ENCODE data around the gene DEPDC1. TPM values are rescaled to one million over a fixed set of nuclear protein-coding genes. Genes with fewer than 3 reads are reported as not detected.
A peak's percentile ranks its signal among the peaks of the same experiment; 100 is the strongest.
"Not testable (repeated sequence)": the region's sequence is repeated elsewhere in the genome, so short reads cannot be mapped to it uniquely, and the experiment has no call there.

Gene DEPDC1
- 10 to 100 TPM; 15.0 to 18.3 (median 16.8) TPM for polyA plus RNA-seq (ENCODE audit: insufficient read length in 4 of 4)

DNA sequence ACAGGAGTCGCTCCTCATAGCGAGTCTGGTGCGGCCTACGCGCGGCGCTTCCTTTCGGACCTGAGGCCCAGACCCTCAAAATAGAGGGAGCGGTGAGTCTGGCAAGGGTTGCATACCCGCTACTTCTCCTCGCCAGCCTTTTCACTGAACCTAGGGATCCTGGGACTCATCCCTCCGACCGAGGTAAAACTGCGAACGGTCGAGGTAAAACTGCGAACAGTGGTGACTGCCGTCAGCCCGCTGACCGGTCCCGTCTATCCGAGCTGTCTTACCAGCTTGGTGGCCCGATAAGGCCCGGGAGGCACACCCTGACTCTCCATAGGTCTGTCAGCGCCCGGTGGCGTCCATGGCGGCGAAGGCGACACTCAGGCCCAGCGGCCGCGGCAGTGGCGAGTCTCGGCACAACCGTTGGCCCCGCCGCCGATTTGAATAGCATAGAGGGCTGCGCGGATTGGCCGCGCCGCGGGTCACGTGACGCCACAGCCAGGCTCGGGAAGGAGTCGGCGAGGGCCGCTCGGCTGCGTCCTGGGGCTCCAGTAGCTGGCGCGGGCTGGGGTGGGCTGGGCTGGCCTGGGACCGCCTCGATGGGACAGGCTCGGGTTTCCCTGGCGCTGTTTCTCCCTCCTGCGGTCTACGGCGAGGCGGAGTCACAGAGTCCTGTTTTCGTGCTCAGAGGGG is at the start of gene DEPDC1:
Gene DEPDC1, minus strand, starts transcription at position 403 of the 678 bp plus-strand sequence. Its CDS starts 83 bp downstream, at position 320.
- DNase-seq (ENCODE audit: low read depth in 4 of 4, low spot score in 3 of 4), result peak; percentile 87 to 91 (median 88)

- no peak for DNase-seq (ENCODE audit: low read depth in 4 of 4, low spot score in 3 of 4)
Measured at GRCh38 chr1:68544651-68545050, 47.8 kb upstream of the DEPDC1 start.

GRCh38 chr1:68542586-68542985 is 45.7 kb upstream of the DEPDC1 start:
- DNase-seq (ENCODE audit: low read depth in 4 of 4, low spot score in 3 of 4), result peak in 1 of 4 donors; percentile 1

GRCh38 chr1:68538941-68539340 is 42.1 kb upstream of the DEPDC1 start:
- no peak for DNase-seq (ENCODE audit: low read depth in 4 of 4, low spot score in 3 of 4)

DNA sequence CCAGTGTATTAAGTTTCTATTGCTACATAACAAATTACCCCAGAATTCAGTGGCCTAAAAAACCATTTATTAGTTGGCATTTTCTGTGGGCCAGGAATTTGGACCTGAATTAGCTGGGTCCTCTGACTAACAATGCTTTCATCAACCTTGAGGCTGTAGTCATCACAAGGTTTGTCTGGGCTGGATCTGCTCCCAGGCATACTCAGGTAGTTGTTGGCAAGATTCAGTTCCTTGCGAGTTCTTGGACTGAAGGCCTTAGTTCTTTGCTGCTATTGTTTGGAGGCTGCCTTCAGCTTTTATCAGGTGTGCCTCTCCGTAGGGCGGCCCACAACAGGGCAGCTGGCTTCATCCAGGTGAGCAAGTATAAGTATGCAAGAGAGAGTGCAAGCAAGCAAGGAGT is 31.4 kb upstream of the DEPDC1 start:
- DNase-seq (ENCODE audit: low read depth in 4 of 4, low spot score in 3 of 4), result no peak

DNA sequence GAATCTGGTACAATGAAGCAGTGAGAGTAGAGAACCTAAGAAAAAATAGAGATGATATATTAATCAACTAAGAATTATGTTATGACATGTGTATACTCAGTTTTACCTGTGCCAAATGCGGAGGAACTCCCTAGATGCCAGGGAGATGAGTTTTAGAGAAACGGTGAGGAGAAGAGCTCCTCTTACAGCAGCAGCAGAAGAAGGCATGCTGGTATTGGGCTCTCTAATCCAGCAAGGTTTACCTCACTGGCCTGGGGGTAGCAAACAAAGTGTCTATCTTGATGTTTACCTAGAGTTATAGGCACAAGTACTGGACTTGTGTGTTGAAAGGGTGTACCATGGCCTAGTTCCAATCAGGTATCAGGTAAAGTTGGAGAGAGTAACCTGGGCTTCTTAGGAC is 28.9 kb upstream of the DEPDC1 start:
- DNase-seq (ENCODE audit: low read depth in 4 of 4, low spot score in 3 of 4), result no peak

GRCh38 chr1:68521286-68521685 is 24.4 kb upstream of the DEPDC1 start:
- DNase-seq (ENCODE audit: low read depth in 4 of 4, low spot score in 3 of 4), result no peak

- no peak for DNase-seq (ENCODE audit: low read depth in 4 of 4, low spot score in 3 of 4)
Measured at GRCh38 chr1:68516066-68516465, 19.2 kb upstream of the DEPDC1 start.

- DNase-seq (ENCODE audit: low read depth in 4 of 4, low spot score in 3 of 4), result no peak
Measured at GRCh38 chr1:68511254-68511653, 14.4 kb upstream of the DEPDC1 start.

GRCh38 chr1:68506386-68506785 is 9.5 kb upstream of the DEPDC1 start:
- DNase-seq (ENCODE audit: low read depth in 4 of 4, low spot score in 3 of 4), result no peak

- DNase-seq (ENCODE audit: low read depth in 4 of 4, low spot score in 3 of 4), result no peak
Measured at GRCh38 chr1:68503085-68503484, 6.2 kb upstream of the DEPDC1 start.

DNA sequence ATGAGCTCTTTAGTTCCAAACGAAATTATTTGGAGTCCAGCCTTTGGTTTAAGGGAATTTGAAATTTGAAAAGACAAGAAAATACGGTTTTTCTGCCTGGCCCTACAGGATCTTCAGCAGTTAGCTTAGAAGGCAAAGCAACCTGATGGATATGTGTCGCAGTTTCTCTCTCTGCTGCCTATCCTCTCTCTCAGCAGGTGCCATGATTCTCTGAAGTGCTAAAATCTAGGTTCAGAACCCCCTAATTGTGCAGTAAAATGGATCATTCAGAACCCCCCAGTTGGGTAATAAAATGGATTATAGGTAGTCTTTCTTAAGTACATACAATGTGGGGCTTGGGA is 446 bp upstream of the DEPDC1 start:
- DNase-seq (ENCODE audit: low read depth in 4 of 4, low spot score in 3 of 4), result no peak

GRCh38 chr1:68495968-68496679 is 758 bp downstream of the DEPDC1 start:
- no peak for DNase-seq (ENCODE audit: low read depth in 4 of 4, low spot score in 3 of 4)

DNA sequence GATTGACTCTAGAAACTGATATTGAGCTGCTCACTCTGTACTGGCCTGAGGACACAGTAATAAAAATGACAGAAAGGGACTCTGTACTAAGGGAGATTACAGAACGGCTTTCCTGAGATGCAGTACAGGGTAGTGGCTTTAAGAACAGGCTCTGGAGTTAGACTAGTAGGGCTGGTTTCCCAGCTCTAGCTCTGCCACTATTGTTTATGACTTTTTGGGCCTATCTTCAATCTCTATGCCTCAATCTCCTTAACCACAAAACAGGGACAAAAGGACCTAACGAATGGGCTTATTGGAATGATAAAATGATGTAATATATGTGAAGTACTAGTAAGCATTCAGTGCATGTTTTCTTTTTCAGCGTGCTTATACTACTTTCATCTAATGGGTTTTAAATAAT is 1.4 kb downstream of the DEPDC1 start:
- DNase-seq (ENCODE audit: low read depth in 4 of 4, low spot score in 3 of 4), result no peak

DNA sequence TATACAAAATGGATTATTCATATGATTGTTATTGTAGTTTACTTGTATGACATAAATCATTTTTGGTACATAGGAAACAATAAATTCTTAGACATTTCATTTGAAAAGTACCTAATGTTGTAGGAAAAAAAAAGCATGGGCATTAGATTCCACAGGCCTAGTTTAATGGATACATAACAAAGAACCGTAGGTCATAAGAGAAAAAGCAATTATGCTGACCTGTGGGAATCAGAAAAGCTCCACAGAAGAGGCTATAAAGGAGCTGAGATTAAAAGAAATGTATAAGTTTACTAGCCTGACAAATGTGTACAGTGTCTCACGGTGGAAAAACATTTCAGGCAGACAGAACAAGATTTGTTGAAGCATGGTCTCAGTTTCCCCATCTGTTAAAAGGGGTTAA is 3.7 kb downstream of the DEPDC1 start:
- DNase-seq (ENCODE audit: low read depth in 4 of 4, low spot score in 3 of 4), result no peak

GRCh38 chr1:68492255-68492654 is 4.6 kb downstream of the DEPDC1 start:
- not testable (repeated sequence) for DNase-seq (ENCODE audit: low read depth in 4 of 4, low spot score in 3 of 4)

GRCh38 chr1:68490046-68490651 is 6.7 kb downstream of the DEPDC1 start:
- no peak for DNase-seq (ENCODE audit: low read depth in 4 of 4, low spot score in 3 of 4)

GRCh38 chr1:68485431-68486022 is 11.4 kb downstream of the DEPDC1 start:
- DNase-seq (ENCODE audit: low read depth in 4 of 4, low spot score in 3 of 4), result no peak

DNA sequence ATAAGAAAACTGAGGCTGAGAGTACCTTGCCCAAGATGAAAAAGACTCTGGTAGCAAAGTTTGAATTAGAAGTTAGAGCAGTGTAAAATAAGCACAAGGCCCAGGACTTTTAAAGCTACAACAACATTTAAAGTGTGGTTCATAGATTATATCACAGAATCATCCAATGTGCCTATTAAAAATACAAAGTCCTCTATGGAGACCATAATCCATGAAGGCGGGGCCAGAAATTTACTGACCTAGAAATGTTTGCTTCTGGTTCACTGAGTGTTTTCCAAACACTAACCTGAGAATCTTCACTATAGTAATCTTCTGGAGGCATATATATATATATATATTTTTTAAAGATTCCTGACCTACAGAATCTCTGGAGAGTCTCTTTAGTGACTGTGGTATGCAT is 12.3 kb downstream of the DEPDC1 start:
- DNase-seq (ENCODE audit: low read depth in 4 of 4, low spot score in 3 of 4), result no peak

DNA sequence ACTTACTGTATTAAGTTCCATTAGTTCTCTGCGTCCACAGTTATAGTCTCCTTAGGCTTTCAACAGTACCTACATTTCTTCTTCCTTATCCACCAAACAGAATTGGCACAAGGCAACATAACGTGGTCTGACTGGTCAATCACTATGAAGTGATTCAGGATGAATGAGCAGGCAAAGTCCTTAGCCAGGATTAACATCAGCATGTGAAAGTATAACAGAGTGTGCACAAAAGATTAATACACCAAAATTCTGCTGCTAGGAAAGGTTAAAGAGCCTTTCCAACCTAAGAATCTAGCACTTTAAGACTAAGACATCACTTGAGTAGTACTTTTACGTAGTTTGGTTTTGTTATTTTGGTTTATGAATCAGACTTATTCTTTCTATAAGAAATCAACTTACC is 15.8 kb downstream of the DEPDC1 start:
- DNase-seq (ENCODE audit: low read depth in 4 of 4, low spot score in 3 of 4), result no peak

DNA sequence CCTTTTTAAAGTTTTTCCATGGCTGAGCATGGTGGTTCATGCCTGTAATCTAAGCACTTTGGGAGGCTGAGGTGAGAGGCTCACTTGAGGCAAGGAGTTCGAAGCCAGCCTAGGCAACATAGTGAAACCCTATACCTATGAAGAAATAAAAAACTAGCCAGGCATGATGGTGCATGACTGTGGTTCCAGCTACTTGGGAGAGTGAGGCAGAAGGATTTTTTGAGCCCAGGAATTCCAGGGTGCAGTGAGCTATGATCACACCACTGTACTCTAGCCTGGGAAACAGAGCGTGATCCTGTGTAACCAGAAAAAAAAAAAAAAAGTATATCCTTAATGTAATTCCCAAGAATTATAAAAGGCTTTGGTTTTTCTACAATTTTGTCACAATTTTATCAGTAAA is 17.4 kb downstream of the DEPDC1 start:
- no peak for DNase-seq (ENCODE audit: low read depth in 4 of 4, low spot score in 3 of 4)

DNA sequence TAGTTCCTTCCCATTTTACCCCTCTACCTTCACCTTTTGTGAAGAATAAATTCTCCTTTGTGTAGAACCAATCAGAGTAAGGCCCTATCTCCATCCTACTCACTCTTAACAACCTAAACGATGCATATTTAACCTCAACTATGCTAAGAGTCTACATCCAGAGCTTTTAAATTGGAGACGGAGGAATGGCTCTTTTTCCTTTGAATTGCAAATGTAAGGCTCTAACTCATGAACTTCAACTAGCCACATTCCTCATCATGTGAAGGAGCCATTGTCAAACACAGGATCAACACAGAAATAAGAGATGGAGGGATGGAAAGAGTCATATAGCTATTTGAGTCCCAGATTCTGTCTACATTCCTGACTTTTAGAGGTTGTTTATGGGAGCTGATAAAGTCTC is 18.2 kb downstream of the DEPDC1 start:
- DNase-seq (ENCODE audit: low read depth in 4 of 4, low spot score in 3 of 4), result no peak

Data from left renal pelvis (tissue), 4 donors.